ENCODE measurements around the gene ITSN2.

GRCh38 chr2:24253303-24253919, 106.9 kb downstream of the ITSN2 start:
- TF ChIP-seq GATA3 (IDR thresholded peaks at IDR 0.05; ENCODE audit: low read depth, low read length) = no peak
- no peak for TF ChIP-seq GATA2 (IDR thresholded peaks at IDR 0.05; ENCODE audit: low read depth, low read length)
